BLaER1 treated with 17β-estradiol and CSF1 and Interleukin-3, amounts not matched to agents 10 nM and 100 nM (cell line): Measurements from ENCODE around the gene KCNIP3.

Experiments
- H3K27ac ChIP-seq, 11 experiments: shearing (Covaris generic); formaldehyde crosslinking; 2 replicates each; pipeline ENCODE4 v1.8.1; 2022
- H3K27me3 ChIP-seq, 11 experiments: shearing (Covaris generic); formaldehyde crosslinking; 2 replicates each; pipeline ENCODE4 v1.8.1; 2022
- H3K36me3 ChIP-seq, 11 experiments: shearing (Covaris generic); formaldehyde crosslinking; 2 replicates each; pipeline ENCODE4 v1.8.1; 2022
- H3K4me1 ChIP-seq, 10 experiments: shearing (Covaris generic); formaldehyde crosslinking; 2 replicates each; pipeline ENCODE4 v1.8.1; 2022
- H3K4me2 ChIP-seq, 11 experiments: shearing (Covaris generic); formaldehyde crosslinking; 2 replicates each; pipeline ENCODE4 v1.8.1; 2022
- H3K4me3 ChIP-seq, 10 experiments: shearing (Covaris generic); formaldehyde crosslinking; 2 replicates each; pipeline ENCODE4 v1.8.1; 2022
- H3K9ac ChIP-seq, 11 experiments: shearing (Covaris generic); formaldehyde crosslinking; 2 replicates each; pipeline ENCODE4 v1.8.1; 2022
- H3K9me3 ChIP-seq, 11 experiments: shearing (Covaris generic); formaldehyde crosslinking; replicated peaks in 1 of 11; 2 replicates each; pipeline ENCODE4 v1.8.1; 2022
- H4K20me1 ChIP-seq, 11 experiments: shearing (Covaris generic); formaldehyde crosslinking; 2 replicates each; pipeline ENCODE4 v1.8.1; 2022
- Cebpa-rat ChIP-seq, 11 experiments: shearing (Covaris generic); IDR thresholded peaks; 2 replicates each; pipeline ENCODE4 v1.8.1; 2022

Gene KCNIP3

DNA sequence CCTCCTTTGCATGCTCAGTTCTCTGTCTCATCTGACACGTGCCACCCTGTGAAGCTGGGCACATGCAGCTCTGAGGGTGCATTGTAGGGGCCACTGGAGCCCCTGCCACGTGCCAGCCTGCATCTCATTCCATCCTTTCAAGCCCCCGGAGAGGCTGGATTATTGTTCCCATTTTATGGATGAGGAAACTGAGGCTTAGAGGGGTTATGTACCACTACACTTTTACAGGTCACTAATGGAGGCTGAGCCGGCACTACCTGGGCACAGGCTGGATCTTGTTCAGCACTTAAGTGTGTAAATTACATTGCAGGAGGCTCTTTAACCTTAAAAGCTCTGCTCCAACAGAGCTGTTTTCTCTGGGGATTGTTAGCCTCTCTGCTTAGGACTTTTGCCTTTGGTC, 47.5 kb downstream of the KCNIP3 start:
- H3K27me3 ChIP-seq: peaks cover 25 to 64% (median 48%) of the 10 kb centered on the region in 11 experiments
- peak overlapping the region; percentile 80 to 97 (median 93); a peak in 17 of 22 replicates for H3K4me2 ChIP-seq
- no peak overlapping the region for H3K27ac ChIP-seq
- peak overlapping the region in 3 of 10 experiments; percentile 64 to 72 (median 67); a peak in 3 of 20 replicates for H3K4me3 ChIP-seq
- H3K36me3 ChIP-seq: no peaks in the 10 kb centered on the region
- no peaks in the 10 kb centered on the region for H3K9me3 ChIP-seq
- peaks cover 0 to 15% (median 8%) of the 10 kb centered on the region in 10 experiments; a peak in 14 of 20 replicates for H3K4me1 ChIP-seq
- no peak overlapping the region for H3K9ac ChIP-seq
- H4K20me1 ChIP-seq: peaks cover 0 to 26% (median 14%) of the 10 kb centered on the region in 11 experiments; a peak in 10 of 22 replicates
- no peak for TF ChIP-seq Cebpa-rat (IDR thresholded peaks at IDR 0.05)

DNA sequence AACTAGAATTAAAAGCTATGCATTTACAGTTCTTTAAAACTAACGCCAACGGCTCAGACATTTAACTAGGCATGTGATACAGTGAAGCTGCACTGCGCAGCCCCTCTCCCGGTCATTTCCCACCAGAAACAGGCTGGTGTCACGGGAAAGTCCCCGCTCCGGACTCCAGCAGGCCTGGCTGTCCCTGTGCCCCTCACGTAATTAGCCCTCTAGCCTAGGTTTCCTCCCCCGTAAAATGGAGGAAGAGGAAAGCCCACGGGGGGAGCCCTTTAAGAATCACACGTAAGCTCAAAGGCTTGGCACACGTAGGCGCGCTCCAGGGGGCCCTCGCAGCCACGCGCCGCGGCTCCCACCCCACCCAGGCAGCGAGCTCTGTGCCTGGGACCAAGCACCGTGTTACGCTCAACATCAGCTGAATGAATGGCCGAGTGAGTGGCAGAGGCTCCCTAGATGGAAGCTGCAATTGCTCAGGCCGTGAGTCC, 48.0 kb downstream of the KCNIP3 start:
- Histone ChIP-seq H3K4me2 (peak overlapping the region; percentile 80 to 97 (median 93)), H4K20me1 (peaks cover 0 to 26% (median 14%) of the 10 kb centered on the region in 11 experiments; a peak in 10 of 22 replicates), H3K9ac (peak overlapping the region in 10 of 11 experiments; percentile 22 to 79 (median 72); a peak in 15 of 22 replicates), H3K4me3 (peak overlapping the region; percentile 57 to 72 (median 66)), H3K9me3 (no peaks in the 10 kb centered on the region), H3K27ac (peak overlapping the region in 1 of 11 experiments; percentile 77; a peak in 2 of 22 replicates), H3K4me1 (peaks cover 0 to 15% (median 8%) of the 10 kb centered on the region in 10 experiments; a peak in 14 of 20 replicates), H3K36me3 (no peaks in the 10 kb centered on the region), H3K27me3 (peaks cover 25 to 64% (median 48%) of the 10 kb centered on the region in 11 experiments)
- no peak for TF ChIP-seq Cebpa-rat (IDR thresholded peaks at IDR 0.05)

DNA sequence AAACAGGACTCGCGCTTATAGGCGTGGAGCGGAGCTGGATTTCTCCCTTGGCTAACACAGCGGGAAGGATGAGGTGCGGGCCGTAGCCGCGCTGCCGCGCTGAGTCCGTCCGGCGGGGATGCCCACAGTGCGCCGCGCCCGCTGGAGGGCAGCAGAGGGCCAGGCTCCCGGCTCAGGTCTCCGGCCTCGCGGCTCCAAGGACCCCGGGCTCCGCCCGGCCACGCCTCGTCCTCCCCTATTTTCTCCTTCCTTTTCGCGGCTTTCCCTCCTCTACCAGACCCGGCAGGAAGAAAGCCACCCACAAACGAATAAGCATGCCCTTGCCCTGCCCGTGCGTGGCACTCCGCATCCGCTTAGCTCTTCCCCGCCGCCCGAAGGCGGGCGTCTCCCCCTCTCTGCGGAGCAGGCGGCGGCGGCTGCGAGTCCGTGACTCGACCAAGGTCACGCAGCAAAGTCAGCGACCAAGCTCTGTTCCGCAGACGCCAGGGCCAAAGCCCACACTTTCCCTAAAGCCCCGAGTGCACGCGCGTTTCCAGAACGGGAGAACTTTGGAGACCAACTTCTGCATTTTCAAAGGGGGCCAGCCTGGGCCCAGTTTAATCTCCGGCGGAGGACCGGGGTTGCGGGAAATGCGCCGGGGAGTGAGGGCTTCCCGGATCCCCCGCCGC, 48.5 kb downstream of the KCNIP3 start:
- Histone ChIP-seq H3K36me3 (no peaks in the 10 kb centered on the region), H3K27me3 (peaks cover 25 to 64% (median 48%) of the 10 kb centered on the region in 11 experiments), H3K4me3 (peak overlapping the region; percentile 57 to 72 (median 66)), H3K4me2 (peak overlapping the region; percentile 80 to 97 (median 93)), H3K4me1 (peaks cover 0 to 15% (median 8%) of the 10 kb centered on the region in 10 experiments; a peak in 14 of 20 replicates), H3K27ac (peak overlapping the region; percentile 12 to 77 (median 63); a peak in 19 of 22 replicates), H3K9me3 (no peaks in the 10 kb centered on the region), H3K9ac (peak overlapping the region; percentile 57 to 79 (median 74)), H4K20me1 (peaks cover 0 to 30% (median 14%) of the 10 kb centered on the region in 11 experiments; a peak in 10 of 22 replicates)
- no peak for TF ChIP-seq Cebpa-rat (IDR thresholded peaks at IDR 0.05)

DNA sequence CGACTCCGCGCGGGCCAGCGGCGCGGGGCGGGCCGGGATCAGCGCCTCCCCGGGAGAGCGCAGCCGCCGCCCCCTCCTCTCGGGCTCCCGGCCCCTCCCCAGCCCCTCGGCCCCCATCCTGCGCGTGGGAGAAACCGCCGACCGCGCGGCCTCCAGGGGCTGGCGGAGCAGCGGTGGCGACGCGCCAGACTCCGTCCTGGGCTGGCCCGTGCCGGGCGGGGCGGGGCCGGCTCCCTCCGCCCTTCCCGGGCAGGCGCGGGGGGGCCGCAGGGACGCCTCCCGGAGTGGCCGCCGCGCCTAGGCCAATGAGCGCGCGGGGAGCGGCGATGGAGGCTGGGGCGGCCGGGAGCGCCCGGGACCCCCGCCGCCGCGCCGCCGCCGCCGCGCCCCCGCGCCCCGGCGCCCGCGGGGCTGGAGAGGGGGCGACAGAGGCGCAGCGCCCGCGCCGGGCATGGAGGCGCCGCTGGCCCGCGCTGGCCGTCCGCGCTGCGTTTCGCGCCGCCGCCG, 49.1 kb downstream of the KCNIP3 start:
- peak overlapping the region; percentile 80 to 97 (median 93) for H3K4me2 ChIP-seq
- peaks cover 25 to 64% (median 48%) of the 10 kb centered on the region in 11 experiments for H3K27me3 ChIP-seq
- no peak for TF ChIP-seq Cebpa-rat (IDR thresholded peaks at IDR 0.05)
- peak overlapping the region; percentile 57 to 72 (median 66) for H3K4me3 ChIP-seq
- H3K36me3 ChIP-seq: no peaks in the 10 kb centered on the region
- no peaks in the 10 kb centered on the region for H3K9me3 ChIP-seq
- H3K9ac ChIP-seq: peak overlapping the region; percentile 57 to 79 (median 74)
- H4K20me1 ChIP-seq: peaks cover 0 to 36% (median 14%) of the 10 kb centered on the region in 11 experiments; a peak in 10 of 22 replicates
- peak overlapping the region; percentile 12 to 77 (median 63); a peak in 19 of 22 replicates for H3K27ac ChIP-seq
- H3K4me1 ChIP-seq: peaks cover 0 to 15% (median 8%) of the 10 kb centered on the region in 10 experiments; a peak in 14 of 20 replicates

DNA sequence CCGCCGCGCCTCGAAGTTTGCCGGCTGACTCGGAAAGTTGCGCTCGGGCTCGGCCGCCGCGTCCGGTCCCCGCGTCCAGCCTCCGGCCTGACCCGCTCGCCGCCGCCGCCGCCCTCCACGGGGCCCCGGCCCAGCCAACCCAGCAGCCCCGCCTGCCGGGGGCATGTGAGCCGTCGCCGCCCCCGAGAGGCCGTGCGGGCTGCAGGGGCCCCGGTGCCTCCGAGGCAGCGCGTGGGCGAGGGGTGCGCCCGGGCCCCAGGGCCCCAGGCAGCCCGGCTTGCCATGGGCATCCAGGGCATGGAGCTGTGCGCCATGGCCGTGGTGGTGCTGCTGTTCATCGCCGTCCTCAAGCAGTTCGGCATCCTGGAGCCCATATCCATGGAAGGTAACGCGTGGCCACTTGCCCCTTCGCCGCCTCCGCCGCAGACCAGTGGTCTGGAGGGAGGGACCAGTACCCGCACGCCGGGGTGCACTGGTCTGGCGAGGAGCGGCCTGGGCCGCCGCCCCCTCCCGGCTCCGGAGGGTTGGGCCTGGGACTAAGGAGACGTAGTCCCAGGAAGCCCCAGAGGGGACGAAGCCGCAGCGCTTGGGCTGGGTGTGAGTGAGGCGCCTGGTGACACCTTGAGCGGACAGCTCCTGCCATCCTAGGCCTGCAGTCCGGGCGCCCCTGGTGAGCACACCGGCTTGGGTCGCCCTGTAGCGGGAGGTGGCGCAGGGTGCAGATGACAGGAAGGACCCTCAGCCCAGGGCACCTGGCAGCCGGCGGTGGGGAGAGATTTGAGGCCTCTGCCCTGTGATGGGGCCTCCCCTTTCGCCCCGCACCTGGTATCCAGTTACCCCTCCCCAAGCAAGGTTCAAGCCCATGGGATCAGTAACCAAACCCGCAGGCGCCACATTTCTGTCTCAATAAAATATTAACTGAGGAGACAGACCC, 49.9 kb downstream of the KCNIP3 start:
- Histone ChIP-seq H3K9ac (peak overlapping the region in 10 of 11 experiments; percentile 57 to 79 (median 72); a peak in 17 of 22 replicates), H3K4me2 (peak overlapping the region; percentile 80 to 97 (median 93)), H3K27me3 (peaks cover 25 to 64% (median 48%) of the 10 kb centered on the region in 11 experiments), H3K4me3 (peak overlapping the region; percentile 57 to 72 (median 66)), H3K4me1 (peaks cover 0 to 15% (median 8%) of the 10 kb centered on the region in 10 experiments; a peak in 14 of 20 replicates), H3K36me3 (no peaks in the 10 kb centered on the region), H4K20me1 (peaks cover 0 to 36% (median 14%) of the 10 kb centered on the region in 11 experiments; a peak in 10 of 22 replicates), H3K9me3 (no peaks in the 10 kb centered on the region), H3K27ac (peak overlapping the region in 3 of 11 experiments; percentile 69 to 77 (median 77); a peak in 5 of 22 replicates)
- no peak for TF ChIP-seq Cebpa-rat (IDR thresholded peaks at IDR 0.05)

DNA sequence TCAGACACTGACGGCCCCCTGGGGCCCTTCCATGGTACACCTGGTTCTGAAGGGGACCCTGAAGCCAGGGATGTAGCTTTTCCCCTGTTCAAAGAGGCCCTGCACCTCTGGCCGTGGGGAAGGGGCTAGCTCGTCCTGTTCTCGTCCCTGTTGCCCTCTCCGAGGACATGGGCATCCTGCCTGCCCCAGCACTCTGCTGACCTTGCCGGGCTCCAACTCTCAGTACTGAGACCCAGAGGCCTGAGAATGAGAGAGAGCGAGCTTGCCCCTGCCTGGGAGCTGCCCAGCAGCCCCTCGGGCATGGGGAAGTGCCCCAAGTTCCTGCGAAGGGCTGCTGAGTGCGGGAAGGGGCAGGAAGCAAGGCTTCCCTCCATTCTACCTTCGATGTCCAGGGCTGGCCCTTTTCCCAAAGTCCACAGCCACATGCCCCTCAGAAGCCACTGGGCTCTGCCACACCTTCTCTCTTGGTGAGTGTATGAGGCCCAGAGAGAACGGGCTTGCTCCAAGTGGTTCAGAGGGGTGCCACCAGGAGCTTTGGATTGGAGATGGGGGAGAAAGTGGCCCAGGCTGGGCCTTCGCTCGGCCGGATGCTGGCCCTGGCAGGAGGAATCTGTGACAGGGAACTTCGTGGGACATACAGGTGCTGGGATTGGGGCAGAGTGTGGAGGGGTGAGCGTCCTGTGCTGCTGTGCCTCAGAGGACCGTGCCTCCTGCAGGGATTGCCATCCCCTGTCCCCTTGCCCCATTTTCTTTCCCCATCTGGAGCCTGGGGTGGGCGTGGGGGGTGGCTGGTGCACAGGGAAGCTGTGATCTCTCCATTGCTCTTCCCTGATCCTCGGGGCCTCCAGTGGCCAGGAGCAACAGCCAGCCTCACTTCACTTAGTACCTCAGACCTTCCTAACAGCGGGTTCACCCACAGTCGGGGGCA, 50.8 kb downstream of the KCNIP3 start:
- H3K36me3 ChIP-seq: no peaks in the 10 kb centered on the region

More for the DNA sequence above, 50.8 kb downstream of the KCNIP3 start:
- H3K9me3 ChIP-seq: no peaks in the 10 kb centered on the region
- no peak overlapping the region for H3K4me3 ChIP-seq
- H3K9ac ChIP-seq: no peak overlapping the region
- H3K4me2 ChIP-seq: peak overlapping the region in 1 of 11 experiments; percentile 93; a peak in 1 of 22 replicates
- TF ChIP-seq Cebpa-rat (IDR thresholded peaks at IDR 0.05): no peak
- peaks cover 0 to 15% (median 8%) of the 10 kb centered on the region in 10 experiments; a peak in 14 of 20 replicates for H3K4me1 ChIP-seq
- peaks cover 0 to 36% (median 14%) of the 10 kb centered on the region in 11 experiments; a peak in 10 of 22 replicates for H4K20me1 ChIP-seq
- no peak overlapping the region for H3K27ac ChIP-seq
- H3K27me3 ChIP-seq: peaks cover 25 to 61% (median 48%) of the 10 kb centered on the region in 11 experiments
